ENCODE data around the gene GMCL2. TPM values are rescaled to one million over a fixed set of nuclear protein-coding genes. Genes with fewer than 3 reads are reported as not detected.

The GMCL2 gene
- total and polyA plus RNA-seq, 4 donors, result not detected

- no peak for TF ChIP-seq ZBTB33 (IDR thresholded peaks at IDR 0.05)
- TF ChIP-seq TAF1 (conservative IDR thresholded peaks at IDR 0.05), result no peak
- no peak for TF ChIP-seq FOXA1 (IDR thresholded peaks at IDR 0.05)
- TF ChIP-seq JUND (IDR thresholded peaks at IDR 0.05), result no peak
- TF ChIP-seq EGR1 (IDR thresholded peaks at IDR 0.05; ENCODE audit: low read depth in 2 of 2), result no peak
Observed at GRCh38 chr5:178163772-178164735, 23.1 kb downstream of the GMCL2 start (continued).

GRCh38 chr5:178162481-178162880 is 24.7 kb downstream of the GMCL2 start:
- Histone ChIP-seq H3K4me1 (ENCODE audit: control insufficient read depth in 4 of 4, insufficient read depth in 4 of 4, low read length in 3 of 4) (peaks cover 0 to 7% (median 5%) of the 10 kb centered on the region in 4 donors), H3K9ac (ENCODE audit: low read depth in 1 of 2, low read length in 2 of 2) (no peak overlapping the region), H3K4me3 (ENCODE audit: low read depth in 1 of 3, low read length in 3 of 3) (no peak overlapping the region), H3K36me3 (ENCODE audit: control insufficient read depth in 4 of 4, insufficient read depth in 3 of 4, low read depth in 1 of 4, low read length in 3 of 4) (no peaks in the 10 kb centered on the region), H3K27ac (ENCODE audit: low read depth in 1 of 2, low read length in 2 of 2) (no peak overlapping the region), H3K9me3 (ENCODE audit: control insufficient read depth in 4 of 4, low read length in 3 of 4) (no peaks in the 10 kb centered on the region), H3K27me3 (ENCODE audit: control insufficient read depth in 4 of 4, insufficient read depth in 4 of 4, low read length in 3 of 4) (no peaks in the 10 kb centered on the region)
- no peak for TF ChIP-seq JUND (IDR thresholded peaks at IDR 0.05)
- TF ChIP-seq NR2F2 (IDR thresholded peaks at IDR 0.05), result no peak
- TF ChIP-seq RAD21 (IDR thresholded peaks at IDR 0.05), result no peak
- TF ChIP-seq ZBTB33 (IDR thresholded peaks at IDR 0.05), result no peak
- no peak for TF ChIP-seq FOXA1 (IDR thresholded peaks at IDR 0.05)
- TF ChIP-seq CTCF (IDR thresholded peaks at IDR 0.05; ENCODE audit: low read depth, low read length, missing input control), result no peak
- no peak for TF ChIP-seq GABPA (IDR thresholded peaks at IDR 0.05 in 1 of 2, conservative IDR thresholded peaks at IDR 0.05 in 1 of 2)
- TF ChIP-seq RXRA (IDR thresholded peaks at IDR 0.05), result no peak
- 79% methylated on average over 9 of the region's 9 CpGs for WGBS
- no peak for DNase-seq (ENCODE audit: low spot score)

- Histone ChIP-seq H3K9me3 (ENCODE audit: control insufficient read depth in 4 of 4, low read length in 3 of 4) (no peaks in the 10 kb centered on the region), H3K4me3 (ENCODE audit: low read depth in 1 of 3, low read length in 3 of 3) (no peak overlapping the region), H3K27me3 (ENCODE audit: control insufficient read depth in 4 of 4, insufficient read depth in 4 of 4, low read length in 3 of 4) (no peaks in the 10 kb centered on the region), H3K27ac (ENCODE audit: low read depth in 1 of 2, low read length in 2 of 2) (no peak overlapping the region), H3K9ac (ENCODE audit: low read depth in 1 of 2, low read length in 2 of 2) (no peak overlapping the region), H3K36me3 (ENCODE audit: control insufficient read depth in 4 of 4, insufficient read depth in 3 of 4, low read depth in 1 of 4, low read length in 3 of 4) (no peaks in the 10 kb centered on the region), H3K4me1 (ENCODE audit: control insufficient read depth in 4 of 4, insufficient read depth in 4 of 4, low read length in 3 of 4) (peaks cover 0 to 7% (median 5%) of the 10 kb centered on the region in 4 donors)
- 89% methylated on average over 5 of the region's 5 CpGs for WGBS
- TF ChIP-seq FOXA1 (IDR thresholded peaks at IDR 0.05), result no peak
- TF ChIP-seq REST (IDR thresholded peaks at IDR 0.05), result no peak
- no peak for TF ChIP-seq RXRA (IDR thresholded peaks at IDR 0.05)
- DNase-seq (ENCODE audit: low spot score), result no peak
Observed at GRCh38 chr5:178160176-178160575, 27.0 kb downstream of the GMCL2 start.

All from liver (tissue), 9 donors.